Activated T-cell treated with anti-CD3 and anti-CD28 coated beads for 24 hours (primary cell): ENCODE data around the gene PGAP2.
"Not testable (repeated sequence)": the region's sequence is repeated elsewhere in the genome, so short reads cannot be mapped to it uniquely, and the experiment has no call there.

Experiments used
- DNase-seq: peaks from one replicate; pipeline ENCODE4 v3.0.0-alpha.2; 2020; ENCODE audit warnings: low read depth

Gene PGAP2

GRCh38 chr11:3855808-3856491, 47.6 kb downstream of the PGAP2 start:
- DNase-seq: no peak

DNA sequence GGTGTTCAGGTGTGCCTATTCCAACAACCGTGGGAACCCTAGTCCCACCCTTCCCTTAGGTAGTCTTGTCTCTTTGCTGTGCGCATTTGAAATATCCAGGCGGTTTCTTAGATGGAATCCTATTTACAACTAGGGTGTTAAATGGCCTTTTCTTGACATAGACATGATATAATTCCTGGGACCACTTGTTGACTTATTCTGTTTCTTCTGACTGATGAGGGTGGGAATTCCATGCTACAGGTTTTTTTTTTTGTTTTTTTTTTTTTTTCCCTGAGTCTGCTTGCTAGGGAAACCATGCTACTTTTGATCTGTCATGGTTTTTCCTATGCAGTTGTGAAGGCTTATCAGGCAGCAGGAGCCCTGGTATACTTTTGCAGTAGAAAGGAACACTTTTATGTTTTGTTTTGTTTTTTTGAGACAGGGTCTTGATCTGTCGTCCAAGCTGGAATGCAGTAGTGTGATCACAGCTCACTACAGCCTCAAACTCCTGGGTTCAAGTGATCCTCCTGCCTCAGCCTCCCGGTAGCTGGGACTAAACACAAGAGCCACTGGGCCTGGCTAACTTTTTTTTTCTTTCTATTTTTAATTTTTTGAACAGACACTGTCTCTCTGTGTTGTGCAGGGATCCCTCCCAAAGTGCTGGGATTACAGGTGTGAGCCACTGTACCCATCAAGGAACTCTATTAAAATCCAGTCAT, 48.6 kb downstream of the PGAP2 start:
- DNase-seq: no peak

DNA sequence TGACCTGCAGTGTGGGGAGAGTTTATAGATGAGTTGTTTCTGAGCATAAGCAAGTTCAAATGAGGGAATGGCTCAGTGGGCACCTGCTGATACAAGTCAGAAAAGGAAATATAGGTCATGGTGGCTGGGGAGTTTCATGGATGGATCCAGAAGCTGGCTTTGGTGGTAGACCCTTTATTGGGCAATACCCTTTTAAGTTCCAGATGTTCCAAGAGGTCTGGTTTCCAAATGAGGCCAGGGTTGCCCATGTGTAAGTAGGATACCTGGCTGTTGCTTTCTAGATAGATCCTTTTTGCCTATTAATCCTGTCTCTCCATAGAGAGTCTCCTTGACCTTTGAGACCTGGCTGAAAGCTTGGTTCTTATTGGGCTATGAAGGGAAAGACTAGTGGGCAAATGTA, 49.3 kb downstream of the PGAP2 start:
- no peak for DNase-seq

GRCh38 chr11:3859373-3859881, 51.1 kb downstream of the PGAP2 start:
- DNase-seq: no peak

GRCh38 chr11:3860375-3860774, 52.0 kb downstream of the PGAP2 start:
- peak; percentile 50 for DNase-seq

GRCh38 chr11:3860898-3861393, 52.6 kb downstream of the PGAP2 start:
- not testable (repeated sequence) for DNase-seq

DNA sequence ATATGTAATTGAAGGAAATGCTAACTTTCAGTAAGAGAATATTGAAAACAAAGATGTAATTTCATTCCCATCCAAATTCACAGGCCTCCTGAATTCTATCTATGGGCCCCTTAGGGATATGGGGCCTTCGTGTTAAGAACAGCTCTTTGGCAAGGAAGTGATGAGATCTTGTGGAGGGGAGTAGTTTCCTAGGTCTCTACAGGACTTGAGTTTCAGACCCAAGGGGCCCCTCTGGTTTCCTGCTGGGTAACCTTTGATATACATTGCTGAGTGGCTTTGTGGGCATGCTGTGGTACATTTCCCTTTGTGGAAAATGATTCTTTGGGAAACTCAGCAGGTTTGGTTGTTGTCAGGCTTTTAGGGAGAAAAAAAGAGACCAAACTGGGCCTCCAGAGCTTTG, 53.3 kb downstream of the PGAP2 start:
- DNase-seq: no peak

GRCh38 chr11:3865388-3866193, 57.2 kb downstream of the PGAP2 start:
- no peak for DNase-seq

DNA sequence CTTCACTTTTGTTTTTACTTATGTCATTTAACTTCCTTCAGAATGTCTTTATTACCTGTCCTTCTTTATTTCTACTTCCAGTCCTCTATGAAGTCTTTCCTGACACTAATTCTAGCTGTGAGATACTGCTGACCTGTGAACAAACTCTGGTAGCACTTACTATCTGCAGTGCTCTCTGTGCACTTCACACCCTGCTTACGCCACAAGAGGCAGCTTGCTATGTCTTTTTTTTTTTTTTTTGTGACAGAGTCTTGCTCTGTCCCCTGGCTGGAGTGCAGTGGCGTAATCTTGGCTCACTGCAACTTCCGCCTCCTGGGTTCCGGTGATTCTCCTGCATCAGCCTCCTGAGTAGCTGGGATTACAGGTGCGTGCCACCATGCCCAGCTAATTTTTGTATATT, 57.8 kb downstream of the PGAP2 start:
- DNase-seq: no peak

- no peak for DNase-seq
These were observed 58.5 kb downstream of the PGAP2 start for GRCh38 chr11:3866836-3867208.

DNA sequence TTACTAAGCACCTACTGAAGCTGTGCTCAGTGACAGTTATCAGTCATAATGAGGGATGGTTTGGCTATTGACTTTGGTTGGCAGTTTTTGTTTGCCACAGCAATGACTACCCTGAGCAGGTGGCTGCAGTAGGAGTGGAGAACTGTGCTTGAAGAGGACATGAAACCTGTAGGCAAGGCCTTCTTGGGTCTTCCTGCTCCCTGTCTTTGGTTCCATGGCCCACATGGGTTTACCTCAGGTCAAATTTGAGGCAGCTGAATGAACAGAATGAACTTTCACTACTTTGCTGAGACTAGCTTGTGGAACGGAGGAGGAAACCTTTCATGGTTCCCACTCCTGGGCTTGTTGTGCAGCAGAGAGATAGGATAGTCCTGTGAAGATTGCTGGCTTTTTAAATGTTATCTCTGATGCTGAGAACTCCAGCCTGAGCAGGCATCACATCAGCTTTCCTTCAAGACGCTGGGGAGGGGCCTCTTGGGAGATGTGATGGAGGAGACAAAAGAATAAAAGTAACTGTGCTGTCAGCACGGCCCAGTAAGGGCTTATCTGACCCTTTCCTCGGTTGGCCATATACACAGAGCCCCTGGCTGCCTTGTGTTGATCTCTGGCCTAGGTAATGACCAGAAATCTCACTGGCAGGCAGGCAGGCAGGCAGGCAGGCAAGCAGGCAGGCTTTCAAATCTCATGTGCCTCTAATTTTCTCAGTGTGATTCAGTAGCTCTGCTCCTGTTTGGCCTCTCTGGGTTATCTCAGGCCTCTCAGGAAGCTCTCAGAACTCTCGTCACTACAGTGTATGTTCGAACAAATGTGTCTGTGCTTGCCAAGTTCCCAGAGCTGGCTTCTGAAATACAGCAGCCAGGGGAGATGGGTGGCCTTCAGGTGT, 59.1 kb downstream of the PGAP2 start:
- DNase-seq: no peak

- no peak for DNase-seq
These were observed 65.5 kb downstream of the PGAP2 start for GRCh38 chr11:3873712-3874349.
